ENCODE results near the gene MEDAG.

DNA sequence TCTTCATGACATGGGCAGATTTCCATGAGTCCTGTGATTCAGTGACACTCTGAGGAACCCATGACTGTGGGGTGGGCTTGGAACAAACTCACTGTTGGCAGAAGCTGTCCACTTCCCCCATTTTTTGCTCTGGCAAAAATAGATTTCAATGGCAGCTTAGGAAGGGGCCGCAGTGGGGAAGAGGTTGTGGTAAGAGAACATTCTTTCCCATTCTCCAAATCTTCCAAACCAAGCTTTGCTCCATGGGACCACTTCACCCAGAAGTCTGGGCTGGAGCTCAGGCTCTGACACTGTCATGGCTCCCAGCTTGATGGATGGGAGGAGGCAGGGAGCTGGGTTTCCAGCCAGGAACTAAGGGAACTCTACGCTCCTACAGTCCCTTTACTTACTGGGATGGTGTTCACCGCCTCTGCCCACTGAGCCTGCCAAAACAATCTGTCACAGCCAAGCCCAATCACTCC is 24.9 kb upstream of the MEDAG start:
- TF ChIP-seq, protein P1, sequence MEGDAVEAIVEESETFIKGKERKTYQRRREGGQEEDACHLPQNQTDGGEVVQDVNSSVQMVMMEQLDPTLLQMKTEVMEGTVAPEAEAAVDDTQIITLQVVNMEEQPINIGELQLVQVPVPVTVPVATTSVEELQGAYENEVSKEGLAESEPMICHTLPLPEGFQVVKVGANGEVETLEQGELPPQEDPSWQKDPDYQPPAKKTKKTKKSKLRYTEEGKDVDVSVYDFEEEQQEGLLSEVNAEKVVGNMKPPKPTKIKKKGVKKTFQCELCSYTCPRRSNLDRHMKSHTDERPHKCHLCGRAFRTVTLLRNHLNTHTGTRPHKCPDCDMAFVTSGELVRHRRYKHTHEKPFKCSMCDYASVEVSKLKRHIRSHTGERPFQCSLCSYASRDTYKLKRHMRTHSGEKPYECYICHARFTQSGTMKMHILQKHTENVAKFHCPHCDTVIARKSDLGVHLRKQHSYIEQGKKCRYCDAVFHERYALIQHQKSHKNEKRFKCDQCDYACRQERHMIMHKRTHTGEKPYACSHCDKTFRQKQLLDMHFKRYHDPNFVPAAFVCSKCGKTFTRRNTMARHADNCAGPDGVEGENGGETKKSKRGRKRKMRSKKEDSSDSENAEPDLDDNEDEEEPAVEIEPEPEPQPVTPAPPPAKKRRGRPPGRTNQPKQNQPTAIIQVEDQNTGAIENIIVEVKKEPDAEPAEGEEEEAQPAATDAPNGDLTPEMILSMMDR (IDR thresholded peaks at IDR 0.05) = no peak
- TF ChIP-seq EZH2 (IDR thresholded peaks at IDR 0.05; ENCODE audit: borderline replicate concordance, insufficient read depth, low read depth, low read length, poor library complexity, severe bottlenecking) = no peak
